Subcutaneous adipose tissue (tissue), 4 donors: ENCODE data around the gene STRIP2. TPM values are rescaled to one million over a fixed set of nuclear protein-coding genes. Genes with fewer than 3 reads are reported as not detected.

Experiments used
- total RNA-seq, 4 donors: library from RNA; depleted of rRNA; stranded (reverse); fragments of >200 nt; gene quantifications; one replicate each; pipeline ENCODE4 v1.1.0, GENCODE V29; 2016
- TF ChIP-seq, protein P1 (sequence below): fragments of 450-650 bp; IDR thresholded peaks from one replicate; pipeline ENCODE4 v1.5.1; 2016; ENCODE audit warnings: low read depth, mild to moderate bottlenecking, control low read depth, antibody characterized with exemption, moderate library complexity

The STRIP2 gene
- total RNA-seq, 4 donors from 2014 or later = 0.22 to 0.68 (median 0.45) TPM

DNA sequence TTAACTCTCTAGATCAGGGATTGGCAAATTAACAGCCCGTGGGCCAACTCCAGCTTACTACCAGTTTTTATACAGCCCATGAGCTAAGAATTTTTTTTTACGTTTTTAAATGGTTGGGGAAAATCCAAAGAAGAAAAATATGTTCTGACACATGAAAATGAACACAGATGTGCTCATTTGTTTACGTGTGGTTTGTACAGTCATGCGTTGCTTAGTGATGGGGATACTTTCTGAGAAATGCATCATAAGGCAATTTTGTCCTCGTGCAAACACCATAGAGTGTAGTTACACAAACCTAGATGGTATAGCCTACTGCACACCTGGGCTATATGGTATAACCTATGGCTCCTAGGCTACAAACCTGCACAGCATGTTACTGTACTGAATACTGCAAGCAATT lies 59.8 kb downstream of the STRIP2 start:
- TF ChIP-seq, protein P1, sequence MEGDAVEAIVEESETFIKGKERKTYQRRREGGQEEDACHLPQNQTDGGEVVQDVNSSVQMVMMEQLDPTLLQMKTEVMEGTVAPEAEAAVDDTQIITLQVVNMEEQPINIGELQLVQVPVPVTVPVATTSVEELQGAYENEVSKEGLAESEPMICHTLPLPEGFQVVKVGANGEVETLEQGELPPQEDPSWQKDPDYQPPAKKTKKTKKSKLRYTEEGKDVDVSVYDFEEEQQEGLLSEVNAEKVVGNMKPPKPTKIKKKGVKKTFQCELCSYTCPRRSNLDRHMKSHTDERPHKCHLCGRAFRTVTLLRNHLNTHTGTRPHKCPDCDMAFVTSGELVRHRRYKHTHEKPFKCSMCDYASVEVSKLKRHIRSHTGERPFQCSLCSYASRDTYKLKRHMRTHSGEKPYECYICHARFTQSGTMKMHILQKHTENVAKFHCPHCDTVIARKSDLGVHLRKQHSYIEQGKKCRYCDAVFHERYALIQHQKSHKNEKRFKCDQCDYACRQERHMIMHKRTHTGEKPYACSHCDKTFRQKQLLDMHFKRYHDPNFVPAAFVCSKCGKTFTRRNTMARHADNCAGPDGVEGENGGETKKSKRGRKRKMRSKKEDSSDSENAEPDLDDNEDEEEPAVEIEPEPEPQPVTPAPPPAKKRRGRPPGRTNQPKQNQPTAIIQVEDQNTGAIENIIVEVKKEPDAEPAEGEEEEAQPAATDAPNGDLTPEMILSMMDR = no peak

DNA sequence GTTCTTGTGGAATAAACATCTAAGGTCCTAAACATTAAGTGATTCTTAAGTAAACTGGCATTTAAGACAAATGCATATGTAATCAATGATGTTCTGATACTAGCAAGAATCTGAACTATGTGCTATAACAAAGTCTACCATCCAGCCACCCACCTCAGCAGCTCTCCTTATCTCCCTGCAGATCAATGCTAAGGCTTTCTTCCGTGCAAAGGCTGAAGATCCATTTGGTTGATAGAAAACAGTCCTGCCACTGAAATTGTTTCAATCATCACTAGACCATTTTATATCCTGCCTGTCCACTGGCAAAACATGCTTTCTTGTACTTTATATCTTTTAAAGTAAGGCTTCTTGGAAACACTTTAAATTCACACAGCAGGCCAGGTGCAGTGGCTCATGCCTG lies 61.8 kb downstream of the STRIP2 start:
- TF ChIP-seq, protein P1 = no peak

DNA sequence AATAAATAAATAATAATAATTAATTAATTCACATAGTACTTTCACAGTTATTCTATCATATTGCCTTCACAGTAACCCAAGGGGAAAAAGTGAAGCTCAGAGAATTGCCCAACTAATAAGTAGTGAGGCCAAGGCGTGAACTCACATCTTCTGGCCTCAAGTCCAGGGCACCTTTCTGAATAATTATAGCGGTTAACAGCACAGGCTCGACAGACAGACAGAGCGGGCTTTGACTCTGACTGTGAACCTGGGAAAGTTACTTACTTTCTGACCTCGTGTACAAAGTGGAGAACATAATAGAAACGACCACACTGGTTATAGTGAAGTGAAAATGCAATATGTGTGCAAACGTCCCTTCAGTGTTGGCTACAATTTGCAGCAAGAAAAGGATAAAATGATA lies 62.4 kb downstream of the STRIP2 start:
- TF ChIP-seq, protein P1 = no peak

DNA sequence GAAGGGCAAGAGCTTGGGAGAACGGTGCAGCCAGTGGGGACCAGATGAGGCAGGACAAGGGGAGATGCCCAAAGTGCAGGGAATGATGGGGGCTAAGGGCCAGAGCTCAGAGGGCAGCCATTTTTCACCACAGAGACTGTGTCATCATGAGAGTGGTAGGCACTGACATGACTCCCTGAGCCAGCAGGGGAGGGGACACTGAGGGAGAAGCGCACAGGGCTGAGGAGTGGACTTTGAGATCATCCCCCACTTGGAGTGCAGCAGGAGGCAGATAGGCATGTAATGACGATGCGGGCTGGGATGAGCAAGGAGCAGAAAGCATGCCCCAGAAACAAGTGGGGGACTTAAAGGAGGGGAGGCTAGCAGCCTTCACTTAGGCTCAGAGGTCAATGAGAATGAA lies 62.9 kb downstream of the STRIP2 start:
- TF ChIP-seq, protein P1 = no peak

DNA sequence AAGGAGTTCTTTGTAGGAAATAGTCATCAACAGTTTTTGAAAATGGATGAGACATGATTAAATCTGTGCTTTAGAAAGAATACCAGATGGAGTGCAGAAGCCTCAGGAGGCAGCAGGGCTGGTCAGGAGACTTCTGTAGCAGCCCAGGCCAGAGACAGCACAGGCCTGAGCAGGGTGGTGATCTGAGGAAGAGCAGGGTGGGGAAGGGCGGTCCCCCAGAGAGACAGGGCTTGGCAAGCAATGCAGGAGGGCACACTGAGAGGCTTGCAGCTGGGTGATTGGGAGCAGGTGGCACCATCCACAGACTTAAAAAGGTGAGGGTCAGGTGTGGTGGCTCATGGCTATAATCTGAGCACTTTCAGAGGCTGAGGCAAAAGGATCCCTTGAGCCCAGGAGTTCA lies 63.8 kb downstream of the STRIP2 start:
- TF ChIP-seq, protein P1 = no peak

DNA sequence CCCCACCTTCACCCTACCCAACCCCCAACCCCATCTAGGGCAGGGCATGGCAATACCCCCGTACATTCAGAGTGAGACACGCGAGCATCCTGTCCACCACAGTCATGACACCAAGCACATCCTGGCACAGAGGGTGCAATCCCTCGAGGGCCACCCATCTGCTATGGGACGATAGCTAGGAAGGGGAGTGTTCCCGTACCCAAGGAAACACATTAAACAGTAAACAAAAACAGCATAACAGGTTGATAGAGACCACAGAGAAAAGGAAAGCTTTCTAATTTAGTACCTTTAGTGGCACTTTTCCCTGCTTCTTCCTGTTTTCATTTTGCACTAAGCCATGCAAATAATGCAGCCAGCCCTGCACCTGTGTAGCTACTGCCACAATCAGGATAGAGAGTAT lies 65.8 kb downstream of the STRIP2 start:
- TF ChIP-seq, protein P1 = no peak

DNA sequence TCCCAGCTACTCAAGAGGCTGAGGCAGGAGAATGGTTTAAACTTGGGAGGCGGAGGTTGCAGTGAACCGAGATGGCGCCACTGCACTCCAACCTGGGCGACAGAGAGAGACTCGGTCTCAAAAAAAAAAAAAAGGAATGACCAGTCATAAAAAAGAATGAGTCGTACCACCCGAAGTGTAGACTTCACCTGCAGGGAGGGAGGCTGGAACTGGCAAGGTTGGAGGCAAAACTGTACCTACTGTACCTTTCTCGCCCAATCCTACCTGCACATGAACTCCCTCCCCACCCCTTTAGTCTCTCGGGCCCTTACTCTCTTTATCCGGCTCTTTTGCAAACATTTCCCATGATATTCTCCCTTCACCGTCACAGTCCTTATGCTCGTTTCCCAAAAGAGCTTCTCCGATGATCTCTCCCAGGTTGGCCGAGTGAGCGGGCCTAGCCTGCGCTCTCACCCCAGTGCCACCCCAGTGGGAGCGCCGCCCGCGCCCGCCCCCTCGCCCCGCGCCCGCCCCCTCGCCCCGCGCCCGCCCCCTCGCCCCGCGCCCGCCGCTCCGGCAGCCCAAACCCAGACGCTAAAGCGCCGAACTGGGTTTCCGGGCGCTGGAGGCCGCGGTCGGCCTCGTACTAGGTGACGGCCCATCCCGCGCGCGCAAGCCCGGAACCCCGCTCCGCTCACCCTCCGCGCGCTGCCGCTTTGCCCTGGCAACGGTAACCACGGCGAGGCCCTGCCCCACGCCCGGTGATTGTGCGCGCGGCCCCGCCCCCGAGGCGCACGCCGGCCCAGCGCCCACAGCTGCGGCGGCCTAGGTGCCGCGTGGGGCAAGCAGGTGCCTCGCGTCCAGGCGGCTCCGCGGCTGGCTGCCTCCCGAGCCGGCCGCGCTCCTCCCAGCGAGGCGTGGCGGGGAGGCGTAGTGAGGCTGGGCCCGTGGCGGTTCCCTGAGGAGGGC lies 67.8 kb downstream of the STRIP2 start, which contains the start of gene SMKR1:
Gene SMKR1, plus strand, starts transcription at position 772 of the 948 bp plus-strand sequence. CDS start 294 bp downstream, outside the sequence.
- TF ChIP-seq, protein P1 = no peak
